Measurements from ENCODE around the gene MAP7.
A peak's percentile ranks its signal among the peaks of the same experiment; 100 is the strongest.

MAP7 gene

DNA sequence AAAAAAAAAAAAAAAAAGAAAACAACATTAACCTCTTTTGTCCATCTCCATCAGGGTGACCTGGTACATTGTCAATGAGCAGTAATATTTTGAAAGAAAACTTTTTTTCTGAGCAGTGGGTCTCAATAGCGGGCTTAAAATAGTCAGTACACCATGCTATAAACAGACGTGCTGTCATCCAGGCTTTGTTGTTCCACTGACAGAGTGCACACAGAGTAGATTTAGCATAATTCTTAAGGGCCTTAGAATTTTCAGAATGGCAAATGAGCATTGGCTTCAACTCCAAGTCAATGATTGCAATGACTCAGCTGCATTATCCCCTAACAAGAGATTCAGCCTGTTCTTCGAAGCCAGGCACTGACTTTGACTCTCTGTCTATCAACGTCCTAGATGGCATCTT lies 35.6 kb downstream of the MAP7 start:
- TF ChIP-seq POLR2AphosphoS5 (IDR thresholded peaks at IDR 0.05; ENCODE audit: low read depth, low read length): no peak
- TF ChIP-seq TAF1 (IDR thresholded peaks at IDR 0.05; ENCODE audit: borderline replicate concordance, low read depth, low read length): no peak
- TF ChIP-seq POLR2A (IDR thresholded peaks at IDR 0.05; ENCODE audit: low read depth, low read length): no peak
- no peak for FAIRE-seq
- no peak for DNase-seq (ENCODE audit: insufficient read length)

DNA sequence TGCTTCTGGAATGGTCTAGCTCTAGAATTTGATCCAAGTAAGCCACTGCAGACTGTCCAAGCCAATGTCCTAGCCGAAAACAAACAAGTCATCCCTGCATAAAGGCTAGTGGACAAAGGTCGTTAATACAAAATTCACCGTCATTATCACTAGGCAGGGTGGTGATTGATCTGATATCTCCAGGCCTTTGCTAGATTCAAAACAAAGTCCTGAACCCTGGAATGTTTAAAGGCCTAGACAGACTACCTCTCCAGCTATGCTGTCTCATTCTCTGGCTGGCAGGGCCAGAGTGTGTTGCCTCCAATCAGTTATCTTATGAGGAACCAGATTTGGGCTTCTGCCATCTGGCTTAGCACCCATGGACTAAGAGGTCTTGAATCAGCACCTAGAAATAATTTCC lies 38.3 kb downstream of the MAP7 start:
- TF ChIP-seq POLR2AphosphoS5 (IDR thresholded peaks at IDR 0.05; ENCODE audit: low read depth, low read length): no peak
- TF ChIP-seq POLR2A (IDR thresholded peaks at IDR 0.05; ENCODE audit: low read depth, low read length): no peak
- no peak for TF ChIP-seq TAF1 (IDR thresholded peaks at IDR 0.05; ENCODE audit: borderline replicate concordance, low read depth, low read length)
- DNase-seq (ENCODE audit: insufficient read length): no peak
- no peak for FAIRE-seq

DNA sequence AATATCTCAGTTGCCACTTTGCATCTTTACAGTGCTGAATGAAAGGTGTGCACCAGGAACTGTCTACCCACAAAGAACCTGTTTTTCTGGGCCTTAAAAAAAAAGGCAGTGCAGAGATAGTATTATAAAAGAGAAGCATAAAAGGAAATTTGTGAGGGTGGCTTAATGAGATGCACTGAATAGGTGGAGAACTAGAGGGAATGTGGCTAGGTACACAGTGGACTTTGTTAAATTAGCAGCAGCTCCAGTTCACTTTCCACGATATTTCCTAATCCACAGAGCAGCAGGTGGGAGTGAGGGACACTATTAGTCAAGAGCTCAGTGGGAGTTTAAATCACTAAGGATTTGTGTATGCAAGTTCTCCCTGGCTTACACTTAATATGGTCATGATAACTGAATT lies 38.8 kb downstream of the MAP7 start:
- DNase-seq (ENCODE audit: insufficient read length): no peak
- no peak for FAIRE-seq
- TF ChIP-seq POLR2AphosphoS5 (IDR thresholded peaks at IDR 0.05; ENCODE audit: low read depth, low read length): no peak
- TF ChIP-seq POLR2A (IDR thresholded peaks at IDR 0.05; ENCODE audit: low read depth, low read length): no peak
- TF ChIP-seq TAF1 (IDR thresholded peaks at IDR 0.05; ENCODE audit: borderline replicate concordance, low read depth, low read length): no peak

DNA sequence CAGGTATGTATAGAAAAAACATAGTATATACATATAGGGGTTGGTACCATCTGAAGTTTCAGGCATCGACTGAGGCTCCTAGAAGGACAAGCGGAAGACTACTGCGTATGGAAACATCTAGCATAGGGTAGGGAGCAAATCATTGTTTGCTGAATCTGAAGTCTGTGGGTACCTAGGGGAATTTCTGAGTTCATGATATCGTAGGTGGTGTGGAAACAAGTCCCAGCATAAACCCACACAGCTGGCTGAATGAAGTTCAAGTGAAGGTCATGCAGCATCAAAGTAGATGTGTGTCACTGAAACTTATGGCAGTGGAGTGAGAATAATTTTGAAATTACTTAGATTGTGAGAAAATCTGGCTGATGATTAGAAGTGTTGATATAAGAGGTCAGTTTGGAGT lies 39.4 kb downstream of the MAP7 start:
- FAIRE-seq: no peak
- TF ChIP-seq TAF1 (IDR thresholded peaks at IDR 0.05; ENCODE audit: borderline replicate concordance, low read depth, low read length) (no peak), POLR2AphosphoS5 (IDR thresholded peaks at IDR 0.05; ENCODE audit: low read depth, low read length) (no peak), POLR2A (IDR thresholded peaks at IDR 0.05; ENCODE audit: low read depth, low read length) (no peak)
- DNase-seq (ENCODE audit: insufficient read length): no peak

DNA sequence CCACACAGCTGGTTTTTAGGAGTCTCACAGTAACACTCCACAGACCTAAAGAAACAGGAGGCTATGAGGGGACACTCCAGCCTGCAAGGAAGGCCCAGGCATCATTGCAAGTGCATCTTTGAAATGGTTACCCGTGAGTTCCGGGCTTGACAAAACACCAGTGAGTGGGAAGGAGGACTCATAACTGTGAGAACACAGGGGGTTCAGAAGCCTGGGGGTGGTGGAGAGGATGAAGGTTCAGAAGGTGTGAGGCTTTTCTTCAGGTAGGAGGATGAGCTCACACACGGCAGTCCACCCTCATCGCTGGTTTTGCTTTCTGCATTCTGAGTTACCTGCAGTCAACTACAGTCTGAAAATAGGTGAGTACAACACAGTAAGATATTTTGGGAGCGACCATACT lies 39.9 kb downstream of the MAP7 start:
- DNase-seq (ENCODE audit: insufficient read length) (no peak), FAIRE-seq (no peak)
- TF ChIP-seq POLR2A (IDR thresholded peaks at IDR 0.05; ENCODE audit: low read depth, low read length) (no peak), POLR2AphosphoS5 (IDR thresholded peaks at IDR 0.05; ENCODE audit: low read depth, low read length) (no peak), TAF1 (IDR thresholded peaks at IDR 0.05; ENCODE audit: borderline replicate concordance, low read depth, low read length) (no peak)

DNA sequence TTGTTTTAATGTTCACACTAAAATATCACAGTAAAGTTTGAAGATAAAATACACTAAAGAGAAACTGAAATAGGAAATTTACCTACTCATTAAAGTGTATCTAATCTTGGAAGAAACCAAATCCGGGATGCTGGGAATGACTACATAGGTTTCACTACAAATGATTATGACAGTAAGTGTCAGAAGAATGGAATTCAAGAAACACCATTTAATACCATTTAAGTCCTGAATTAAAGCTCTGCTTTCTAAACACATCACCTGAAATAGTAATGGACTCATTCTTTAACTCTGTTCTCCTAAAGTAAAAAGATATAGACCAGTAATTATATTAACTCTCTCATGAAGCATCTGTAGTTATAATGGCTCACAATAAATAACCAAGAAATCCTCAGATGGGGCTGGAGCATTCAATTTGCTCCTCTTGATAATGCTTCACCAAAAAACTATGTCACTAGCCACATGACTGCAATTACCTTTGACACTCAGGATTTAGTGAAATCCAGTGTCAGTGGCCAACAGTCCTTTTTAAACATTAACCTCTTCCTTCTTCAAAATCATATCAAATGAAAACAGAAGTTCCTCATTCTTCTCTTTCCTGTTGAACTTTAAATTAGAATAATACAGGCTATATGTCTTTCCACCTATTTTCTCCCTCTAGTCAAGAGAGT lies 41.4 kb downstream of the MAP7 start:
- no peak for DNase-seq (ENCODE audit: insufficient read length)
- TF ChIP-seq POLR2AphosphoS5 (IDR thresholded peaks at IDR 0.05; ENCODE audit: low read depth, low read length) (no peak), TAF1 (IDR thresholded peaks at IDR 0.05; ENCODE audit: borderline replicate concordance, low read depth, low read length) (no peak), POLR2A (IDR thresholded peaks at IDR 0.05; ENCODE audit: low read depth, low read length) (no peak)
- FAIRE-seq: no peak

DNA sequence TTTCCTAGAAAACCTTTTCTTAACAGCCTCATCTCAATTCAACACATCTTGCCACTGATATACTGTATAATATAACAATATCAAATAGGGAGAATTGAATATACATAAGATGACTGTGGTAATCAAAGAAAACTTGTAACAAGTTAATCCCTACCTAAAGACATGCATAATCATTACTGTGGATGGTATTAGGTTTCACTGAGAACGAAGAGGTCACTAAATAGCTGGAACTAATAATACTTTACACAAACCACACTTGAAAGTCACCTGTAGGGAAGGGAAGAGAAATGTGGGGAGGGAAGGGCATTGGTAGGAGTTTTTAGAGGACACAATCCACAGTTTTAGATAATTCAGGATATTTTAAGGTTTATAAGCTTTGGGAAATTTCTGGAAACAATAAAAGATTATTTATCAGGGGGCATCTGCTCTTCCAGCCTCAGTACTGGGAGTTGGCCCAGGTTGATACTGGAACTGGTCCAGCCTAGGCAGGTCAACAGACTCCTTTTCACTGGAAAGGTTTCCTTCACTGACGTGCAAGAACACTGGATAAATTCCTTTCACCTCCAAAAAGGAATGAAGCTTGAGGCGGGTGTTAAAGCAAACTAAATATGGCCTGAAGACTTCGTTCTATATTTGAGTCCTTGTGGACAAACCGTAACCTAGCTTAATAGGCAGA lies 44.0 kb downstream of the MAP7 start:
- FAIRE-seq: no peak
- no peak for TF ChIP-seq TAF1 (IDR thresholded peaks at IDR 0.05; ENCODE audit: borderline replicate concordance, low read depth, low read length)
- no peak for DNase-seq (ENCODE audit: insufficient read length)

DNA sequence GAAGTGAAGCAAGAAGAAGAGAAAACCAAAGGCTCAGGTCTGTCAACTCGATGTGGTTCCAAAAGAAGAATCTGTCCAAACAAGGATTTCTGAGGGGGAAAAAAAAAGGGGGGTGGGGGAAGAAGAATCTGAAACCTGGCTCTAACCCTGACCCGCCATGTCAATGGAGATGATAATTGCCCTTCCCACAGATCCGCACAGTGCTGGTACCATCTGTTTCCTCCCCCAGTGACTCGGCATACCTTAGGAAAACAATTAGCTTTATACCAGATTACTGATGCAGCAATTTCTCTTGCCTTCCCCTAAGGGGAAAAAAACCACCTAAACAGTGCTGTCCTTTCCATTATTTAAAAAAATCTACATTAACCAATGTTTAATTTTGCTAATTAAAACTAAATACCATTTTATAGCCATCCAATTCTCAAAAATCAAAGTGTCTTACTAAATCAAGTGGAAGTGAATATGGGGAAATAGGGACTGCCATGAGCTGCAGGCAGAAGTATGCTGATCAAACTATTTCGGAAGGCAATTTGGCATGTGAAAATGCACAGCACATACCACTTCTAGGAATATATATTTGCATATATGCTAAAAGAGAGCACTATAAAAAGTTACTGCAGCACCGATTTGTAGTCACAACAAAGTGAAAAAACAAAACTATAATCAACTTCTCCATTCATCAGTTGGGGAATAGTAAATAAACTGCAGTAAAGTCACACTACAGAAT lies 46.8 kb downstream of the MAP7 start:
- FAIRE-seq (peak; percentile 36), DNase-seq (ENCODE audit: insufficient read length) (no peak)
- TF ChIP-seq TAF1 (IDR thresholded peaks at IDR 0.05; ENCODE audit: borderline replicate concordance, low read depth, low read length) (no peak), POLR2A (IDR thresholded peaks at IDR 0.05; ENCODE audit: low read depth, low read length) (no peak), POLR2AphosphoS5 (IDR thresholded peaks at IDR 0.05; ENCODE audit: low read depth, low read length) (no peak)

DNA sequence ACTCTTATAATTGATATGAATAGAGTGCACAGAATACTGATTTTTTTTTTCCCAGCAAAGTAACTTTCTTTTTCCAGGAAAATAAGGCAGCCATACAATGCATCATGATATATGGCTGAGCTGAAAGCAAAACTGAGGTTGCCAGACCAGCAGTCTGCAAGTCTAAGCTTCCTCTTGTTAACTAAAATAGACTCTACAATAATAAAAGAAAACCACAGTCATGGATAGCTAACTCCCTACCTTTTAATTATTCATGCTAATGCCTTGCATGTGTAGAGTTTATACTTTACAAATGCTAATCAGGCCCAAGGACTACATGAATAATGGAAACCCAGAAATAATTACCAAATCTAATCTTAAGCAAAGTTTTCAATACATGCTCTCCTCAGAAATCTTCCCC lies 47.4 kb downstream of the MAP7 start:
- DNase-seq (ENCODE audit: insufficient read length) (no peak), FAIRE-seq (no peak)
- no peak for TF ChIP-seq POLR2A (IDR thresholded peaks at IDR 0.05; ENCODE audit: low read depth, low read length)
- no peak for TF ChIP-seq TAF1 (IDR thresholded peaks at IDR 0.05; ENCODE audit: borderline replicate concordance, low read depth, low read length)

DNA sequence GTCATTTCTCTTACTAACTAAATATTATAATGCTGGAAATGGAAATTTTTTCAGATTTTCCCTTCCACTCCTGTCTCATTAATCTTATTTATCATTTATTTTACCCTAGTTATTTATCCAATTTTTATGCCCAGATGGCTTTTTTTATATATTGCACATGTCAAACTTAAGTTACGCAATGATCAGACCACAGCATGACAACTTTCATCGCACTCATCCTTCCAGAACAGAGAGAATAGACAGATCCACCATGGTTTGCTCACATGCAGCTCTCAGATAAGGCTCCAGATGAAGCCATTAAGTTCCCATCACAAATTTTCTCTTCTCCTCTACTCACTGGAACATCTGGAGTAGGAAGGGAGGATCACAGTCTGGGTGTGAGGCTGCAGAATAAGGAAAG lies 48.7 kb downstream of the MAP7 start:
- DNase-seq (ENCODE audit: insufficient read length) (no peak), FAIRE-seq (no peak)
- no peak for TF ChIP-seq TAF1 (IDR thresholded peaks at IDR 0.05; ENCODE audit: borderline replicate concordance, low read depth, low read length)
- no peak for TF ChIP-seq POLR2A (IDR thresholded peaks at IDR 0.05; ENCODE audit: low read depth, low read length)

DNA sequence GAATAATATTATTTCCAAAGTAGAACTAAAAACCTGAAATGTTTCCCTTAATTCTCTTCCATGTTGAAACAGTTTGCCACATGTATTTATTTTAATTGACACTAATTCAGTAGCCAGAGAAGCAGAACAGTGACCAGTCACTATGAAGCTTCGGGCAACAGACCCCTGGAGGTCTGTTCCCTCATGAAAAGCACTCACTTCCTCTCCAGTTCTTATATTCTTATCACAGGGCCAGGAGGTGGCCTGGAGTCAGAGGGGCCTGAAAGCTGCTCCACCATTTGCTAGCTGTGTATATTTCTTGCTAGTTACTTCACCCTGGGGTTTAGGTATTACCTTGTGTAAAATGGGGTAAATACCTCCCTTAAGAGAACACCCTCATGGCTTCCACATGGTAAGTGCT lies 49.1 kb downstream of the MAP7 start:
- DNase-seq (ENCODE audit: insufficient read length) (no peak), FAIRE-seq (no peak)
- TF ChIP-seq POLR2AphosphoS5 (IDR thresholded peaks at IDR 0.05; ENCODE audit: low read depth, low read length): no peak
- TF ChIP-seq TAF1 (IDR thresholded peaks at IDR 0.05; ENCODE audit: borderline replicate concordance, low read depth, low read length): no peak
- no peak for TF ChIP-seq POLR2A (IDR thresholded peaks at IDR 0.05; ENCODE audit: low read depth, low read length)

DNA sequence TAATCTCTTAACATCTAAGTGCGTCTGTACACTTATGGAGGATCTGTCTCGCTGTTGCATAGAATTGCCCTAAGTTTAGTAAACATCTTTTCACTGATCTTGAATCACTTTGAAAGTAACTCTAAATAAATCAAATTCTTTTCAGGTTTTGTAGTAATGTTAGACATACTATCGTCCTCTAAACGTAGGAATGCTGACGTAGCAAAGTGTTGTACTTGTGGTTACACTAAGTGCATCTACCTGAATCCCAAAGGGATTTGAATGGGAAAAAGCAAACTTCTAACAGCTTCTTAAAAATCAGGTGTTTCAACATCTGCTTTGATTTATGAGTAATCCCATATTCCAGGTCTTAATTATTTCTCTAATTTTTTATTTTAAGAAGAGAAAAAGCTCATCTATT lies 49.8 kb downstream of the MAP7 start:
- no peak for TF ChIP-seq POLR2AphosphoS5 (IDR thresholded peaks at IDR 0.05; ENCODE audit: low read depth, low read length)
- no peak for TF ChIP-seq TAF1 (IDR thresholded peaks at IDR 0.05; ENCODE audit: borderline replicate concordance, low read depth, low read length)
- DNase-seq (ENCODE audit: insufficient read length) (no peak), FAIRE-seq (no peak)

Measured in GM12892 (cell line).